GM13977 (cell line): ENCODE measurements around the gene IFT25.
"Not testable (repeated sequence)": the region's sequence is repeated elsewhere in the genome, so short reads cannot be mapped to it uniquely, and the experiment has no call there.

Source experiments
- DNase-seq: peaks from one replicate; pipeline ENCODE4 v3.0.0; 2012; ENCODE audit warnings: low spot score
- in situ Hi-C: fragments of 300-500 bp; cut with MboI; formaldehyde crosslinking; loops from one replicate; pipeline ENCODE4 v1.12.0; 2022; ENCODE audit warnings: low sequenced_read_pairs, low pct_unique_long_range_greater_than_20kb, mixed read lengths, inconsistent platforms; ENCODE audit not compliant: unreplicated experiment
- TF ChIP-seq, protein P1 (sequence below): IDR thresholded peaks from 2 replicates; pipeline ENCODE4 v1.5.1; 2012; ENCODE audit warnings: mild to moderate bottlenecking, control low read depth; ENCODE audit not compliant: insufficient read depth; ENCODE audit errors: extremely low read depth, missing control alignments

IFT25 gene

GRCh38 chr1:53878492-53879105 lies 66.9 kb downstream of the IFT25 start:
- in situ Hi-C loops = no loop called here

GRCh38 chr1:53875150-53875549 lies 70.3 kb downstream of the IFT25 start:
- DNase-seq, in situ Hi-C loops: not testable (repeated sequence)

More at GRCh38 chr1:53878492-53879105, 66.9 kb downstream of the IFT25 start:
- TF ChIP-seq, protein P1, sequence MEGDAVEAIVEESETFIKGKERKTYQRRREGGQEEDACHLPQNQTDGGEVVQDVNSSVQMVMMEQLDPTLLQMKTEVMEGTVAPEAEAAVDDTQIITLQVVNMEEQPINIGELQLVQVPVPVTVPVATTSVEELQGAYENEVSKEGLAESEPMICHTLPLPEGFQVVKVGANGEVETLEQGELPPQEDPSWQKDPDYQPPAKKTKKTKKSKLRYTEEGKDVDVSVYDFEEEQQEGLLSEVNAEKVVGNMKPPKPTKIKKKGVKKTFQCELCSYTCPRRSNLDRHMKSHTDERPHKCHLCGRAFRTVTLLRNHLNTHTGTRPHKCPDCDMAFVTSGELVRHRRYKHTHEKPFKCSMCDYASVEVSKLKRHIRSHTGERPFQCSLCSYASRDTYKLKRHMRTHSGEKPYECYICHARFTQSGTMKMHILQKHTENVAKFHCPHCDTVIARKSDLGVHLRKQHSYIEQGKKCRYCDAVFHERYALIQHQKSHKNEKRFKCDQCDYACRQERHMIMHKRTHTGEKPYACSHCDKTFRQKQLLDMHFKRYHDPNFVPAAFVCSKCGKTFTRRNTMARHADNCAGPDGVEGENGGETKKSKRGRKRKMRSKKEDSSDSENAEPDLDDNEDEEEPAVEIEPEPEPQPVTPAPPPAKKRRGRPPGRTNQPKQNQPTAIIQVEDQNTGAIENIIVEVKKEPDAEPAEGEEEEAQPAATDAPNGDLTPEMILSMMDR = peak; percentile 60
- peak; percentile 49 for DNase-seq

GRCh38 chr1:53871773-53872484 lies 73.6 kb downstream of the IFT25 start:
- in situ Hi-C loops = no loop called here

More at GRCh38 chr1:53871773-53872484, 73.6 kb downstream of the IFT25 start:
- DNase-seq = no peak
- TF ChIP-seq, protein P1 = no peak
